Astrocyte of the spinal cord (primary cell): ENCODE data around the gene CCDC112.

ENCODE experiments used
- DNase-seq: peaks from one replicate; pipeline ENCODE4 v3.0.0; 2011; ENCODE audit warnings: low read depth, low spot score
- H3K4me3 ChIP-seq: 2 replicates; pipeline ENCODE4 v1.5.1; 2011; ENCODE audit warnings: low read depth, mild to moderate bottlenecking, low read length, moderate library complexity
- in situ Hi-C: cut with HindIII; loops from 2 replicates; pipeline ENCODE4 v1.10.0; 2017; ENCODE audit warnings: low sequenced_read_pairs
- TF ChIP-seq, protein P1 (sequence below): IDR thresholded peaks from 2 replicates; pipeline ENCODE4 v1.5.1; 2012; ENCODE audit warnings: low read depth, mild to moderate bottlenecking, low read length, inconsistent platforms

Gene CCDC112

DNA sequence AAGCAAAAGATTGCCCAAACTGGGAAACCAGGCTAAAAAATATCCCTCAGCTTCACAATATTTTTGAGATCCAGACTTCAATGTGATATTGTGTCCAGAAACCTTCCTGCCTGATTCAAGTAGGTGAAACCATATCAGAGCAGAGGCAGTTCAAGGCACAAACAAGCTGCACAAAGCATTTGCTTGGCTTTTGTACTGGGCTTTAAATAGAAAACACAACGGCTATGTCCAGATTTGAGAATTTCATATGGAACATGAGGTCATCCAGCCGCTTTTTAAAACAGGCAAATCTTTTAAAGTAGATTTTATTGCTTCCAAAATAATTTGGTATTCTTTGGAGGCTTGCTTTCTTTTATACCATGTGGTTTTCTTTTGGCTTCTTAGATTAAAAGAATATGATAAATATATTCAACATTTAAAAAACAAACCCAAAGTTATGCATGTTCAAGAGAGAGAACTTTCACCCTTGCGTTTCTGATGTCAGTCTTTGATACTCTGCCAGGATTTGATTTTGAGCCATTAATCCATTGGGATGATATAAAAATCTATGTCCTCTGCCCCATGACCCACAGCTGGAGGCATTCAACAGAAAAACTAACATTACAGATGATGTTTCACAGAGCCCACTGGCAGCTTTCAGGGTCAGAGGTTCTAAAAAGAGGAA is 29.0 kb upstream of the CCDC112 start:
- TF ChIP-seq, protein P1, sequence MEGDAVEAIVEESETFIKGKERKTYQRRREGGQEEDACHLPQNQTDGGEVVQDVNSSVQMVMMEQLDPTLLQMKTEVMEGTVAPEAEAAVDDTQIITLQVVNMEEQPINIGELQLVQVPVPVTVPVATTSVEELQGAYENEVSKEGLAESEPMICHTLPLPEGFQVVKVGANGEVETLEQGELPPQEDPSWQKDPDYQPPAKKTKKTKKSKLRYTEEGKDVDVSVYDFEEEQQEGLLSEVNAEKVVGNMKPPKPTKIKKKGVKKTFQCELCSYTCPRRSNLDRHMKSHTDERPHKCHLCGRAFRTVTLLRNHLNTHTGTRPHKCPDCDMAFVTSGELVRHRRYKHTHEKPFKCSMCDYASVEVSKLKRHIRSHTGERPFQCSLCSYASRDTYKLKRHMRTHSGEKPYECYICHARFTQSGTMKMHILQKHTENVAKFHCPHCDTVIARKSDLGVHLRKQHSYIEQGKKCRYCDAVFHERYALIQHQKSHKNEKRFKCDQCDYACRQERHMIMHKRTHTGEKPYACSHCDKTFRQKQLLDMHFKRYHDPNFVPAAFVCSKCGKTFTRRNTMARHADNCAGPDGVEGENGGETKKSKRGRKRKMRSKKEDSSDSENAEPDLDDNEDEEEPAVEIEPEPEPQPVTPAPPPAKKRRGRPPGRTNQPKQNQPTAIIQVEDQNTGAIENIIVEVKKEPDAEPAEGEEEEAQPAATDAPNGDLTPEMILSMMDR, result no peak
- in situ Hi-C loops, result no loop called here
- H3K4me3 ChIP-seq, result no peak overlapping the region
- DNase-seq, result no peak

- in situ Hi-C loops, result no loop called here
- TF ChIP-seq, protein P1, result no peak
- no peak for DNase-seq
- H3K4me3 ChIP-seq, result no peak overlapping the region
These were observed 27.6 kb upstream of the CCDC112 start for GRCh38 chr5:115324021-115324420.

DNA sequence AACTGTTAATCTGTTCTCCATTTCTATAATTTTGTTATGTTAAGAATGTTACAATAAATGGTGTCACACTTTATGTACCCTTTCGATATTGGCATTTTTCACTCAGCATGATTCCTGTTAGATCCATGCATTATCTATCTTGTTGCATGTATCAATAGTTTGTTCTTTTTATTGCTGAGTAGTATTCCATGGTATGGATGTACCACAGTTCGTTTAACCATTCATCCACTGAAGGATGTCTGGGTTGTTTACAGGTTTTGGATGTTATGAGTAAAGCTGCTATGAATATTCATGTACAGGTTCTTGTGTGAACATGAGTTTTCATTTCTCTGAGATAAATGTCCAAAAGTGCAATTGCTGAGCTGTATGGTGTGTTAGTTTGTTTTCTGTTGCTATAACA is 26.3 kb upstream of the CCDC112 start:
- DNase-seq, result no peak
- H3K4me3 ChIP-seq, result no peak overlapping the region
- in situ Hi-C loops, result no loop called here
- TF ChIP-seq, protein P1, result no peak

GRCh38 chr5:115321309-115321708 is 24.9 kb upstream of the CCDC112 start:
- in situ Hi-C loops, result no loop called here
- TF ChIP-seq, protein P1, result no peak
- H3K4me3 ChIP-seq, result no peak overlapping the region
- no peak for DNase-seq

GRCh38 chr5:115320515-115320914 is 24.1 kb upstream of the CCDC112 start:
- TF ChIP-seq, protein P1, result no peak
- no peak for DNase-seq
- H3K4me3 ChIP-seq, result no peak overlapping the region
- in situ Hi-C loops, result no loop called here

DNA sequence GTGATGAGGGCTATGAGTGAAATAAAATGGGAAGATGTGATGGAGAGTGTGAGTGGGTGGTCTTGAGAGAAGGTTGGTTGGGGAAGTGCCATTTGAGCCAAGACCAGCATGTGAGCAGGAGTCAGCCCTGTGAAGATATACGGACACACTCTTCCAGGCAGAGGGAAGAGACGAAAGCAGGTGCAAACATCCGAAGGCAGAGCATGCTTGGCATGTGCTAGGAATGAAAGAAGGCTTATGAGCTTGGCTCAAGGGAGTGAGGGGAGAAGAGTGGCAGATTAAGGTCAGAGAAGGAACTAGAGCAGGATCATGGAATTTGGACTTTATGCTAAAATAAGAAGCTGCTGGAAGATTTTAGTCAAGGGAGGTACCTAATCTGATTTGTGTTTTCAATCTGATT is 23.6 kb upstream of the CCDC112 start:
- no peak overlapping the region for H3K4me3 ChIP-seq
- in situ Hi-C loops, result no loop called here
- TF ChIP-seq, protein P1, result no peak

DNA sequence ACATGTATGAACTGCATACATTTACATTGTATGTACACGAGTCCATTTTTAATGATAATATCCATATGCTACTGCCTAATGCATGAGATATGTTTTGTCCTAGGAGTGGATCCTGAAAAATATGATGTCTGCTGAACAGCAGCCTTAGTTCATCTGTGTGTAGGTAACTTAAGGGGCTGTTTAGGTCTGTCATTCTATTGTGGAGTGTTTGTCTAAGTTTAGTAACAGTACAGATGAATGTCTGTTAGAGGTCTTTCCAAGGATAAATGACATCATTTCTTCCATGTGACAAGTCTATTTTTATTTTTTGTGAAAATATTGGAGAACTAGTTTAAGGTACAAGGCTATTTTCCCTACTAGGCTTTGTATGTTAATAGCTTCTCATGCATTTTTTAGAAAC is 22.6 kb upstream of the CCDC112 start:
- TF ChIP-seq, protein P1, result no peak
- no peak for DNase-seq
- in situ Hi-C loops, result no loop called here
- H3K4me3 ChIP-seq, result no peak overlapping the region

More for the DNA sequence above, 23.6 kb upstream of the CCDC112 start:
- DNase-seq, result no peak
